Measurements from ENCODE around the gene GJE1. TPM values are rescaled to one million over a fixed set of nuclear protein-coding genes. Genes with fewer than 3 reads are reported as not detected.
A peak's percentile ranks its signal among the peaks of the same experiment; 100 is the strongest.
"Not testable (repeated sequence)": the region's sequence is repeated elsewhere in the genome, so short reads cannot be mapped to it uniquely, and the experiment has no call there.

GJE1 gene
- polyA plus RNA-seq (2013) = not detected

GRCh38 chr6:142132625-142133024, at the start of gene GJE1:
GJE1 (plus strand) TSS chr6:142132925; CDS start chr6:142133159, 234 bp downstream.
- ChIA-PET POLR2A (no interaction called here), CTCF (no interaction called here)
- 100% methylated on average over 1 of the region's 1 CpG for WGBS (ENCODE audit: insufficient coverage)
- H3K4me1 ChIP-seq (ENCODE audit: control extremely low read depth in 1 of 4, control insufficient read depth in 4 of 4, insufficient read depth in 4 of 4, low read length in 3 of 4) = no peaks in the 10 kb centered on the region
- no peak within 1 kb of the TSS for H3K4me3 ChIP-seq (ENCODE audit: control insufficient read depth in 1 of 7, extremely low read depth in 1 of 7, insufficient read depth in 4 of 7, low read depth in 2 of 7, low read length in 6 of 7)
- no peak within 1 kb of the TSS for H3K27ac ChIP-seq (ENCODE audit: insufficient read depth in 1 of 2, low read depth in 1 of 2, low read length in 2 of 2, poor library complexity in 1 of 2, severe bottlenecking in 2 of 2)
- H3K27me3 ChIP-seq (replicated peaks in 2 of 5; ENCODE audit: control insufficient read depth in 4 of 5, insufficient read depth in 5 of 5, low read length in 4 of 5) = no peaks in the 10 kb centered on the region
- no peak for DNase-seq
- H3K9me3 ChIP-seq (ENCODE audit: control extremely low read depth in 1 of 5, control insufficient read depth in 4 of 5, insufficient read depth in 2 of 5, low read depth in 1 of 5, low read length in 4 of 5) = peaks cover 0 to 12% (median 2%) of the 10 kb centered on the region in 5 experiments
- H3K36me3 ChIP-seq (ENCODE audit: control insufficient read depth in 4 of 4, insufficient read depth in 4 of 4, low read length in 3 of 4) = no peaks in the 10 kb centered on the region

DNA sequence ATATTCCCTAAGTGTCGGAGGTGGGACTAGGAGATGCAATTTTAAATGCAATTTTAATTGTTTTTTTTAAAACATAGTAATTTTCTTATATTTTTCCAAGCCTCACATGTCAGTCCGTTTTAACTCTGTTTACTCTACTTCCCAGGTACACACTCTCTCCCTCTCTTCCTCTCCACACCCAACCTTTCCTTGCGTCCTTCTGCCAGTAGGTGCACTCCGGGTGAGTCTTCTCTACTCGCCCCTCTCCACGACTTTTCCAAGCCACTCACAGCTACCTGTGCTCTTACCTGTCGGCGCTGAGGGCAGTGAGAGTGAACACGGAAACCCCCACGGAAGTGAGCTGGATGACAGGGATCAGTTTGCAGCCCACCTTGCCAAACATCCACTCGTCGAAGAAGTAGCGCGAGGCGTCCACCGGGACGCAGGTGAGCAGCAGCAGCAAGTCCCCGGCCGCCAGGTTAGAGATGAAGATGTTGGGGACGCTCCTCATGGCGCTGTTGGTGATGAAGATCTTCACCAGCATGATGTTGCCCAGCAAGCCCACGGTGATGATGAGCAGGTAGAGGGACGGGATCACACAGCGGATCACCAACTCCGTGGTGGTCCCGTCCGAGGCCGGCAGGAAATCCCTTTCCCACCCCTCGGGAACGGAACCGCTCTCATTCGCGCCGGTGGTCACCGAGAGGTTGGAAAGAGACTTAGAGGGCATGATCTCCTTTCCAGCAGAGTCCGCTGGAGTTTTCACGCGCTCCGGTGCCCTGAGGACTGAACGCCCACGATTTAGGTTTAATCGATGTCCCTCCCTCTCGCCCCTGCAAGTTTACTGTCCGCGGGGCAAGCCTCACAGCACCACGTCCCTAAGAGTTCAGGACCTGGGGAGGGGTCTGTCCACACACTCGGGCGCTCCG, 44.5 kb upstream of the GJE1 start:
- no peaks in the 10 kb centered on the region for H3K36me3 ChIP-seq (ENCODE audit: control insufficient read depth in 4 of 4, insufficient read depth in 4 of 4, low read length in 3 of 4)
- 15% methylated on average over 40 of the region's 49 CpGs for WGBS (ENCODE audit: insufficient coverage)
- peaks cover 0 to 37% (median 22%) of the 10 kb centered on the region in 5 experiments for H3K27me3 ChIP-seq (replicated peaks in 2 of 5; ENCODE audit: control insufficient read depth in 4 of 5, insufficient read depth in 5 of 5, low read length in 4 of 5)
- H3K27ac ChIP-seq (ENCODE audit: insufficient read depth in 1 of 2, low read depth in 1 of 2, low read length in 2 of 2, poor library complexity in 1 of 2, severe bottlenecking in 2 of 2) = no peak overlapping the region
- CTCF ChIA-PET = interaction anchor here (0.6 kb wide), 1 partner anchor 1949 kb away, joined by 3 read pairs; no protein-coding TSS in a partner anchor
- H3K9me3 ChIP-seq (ENCODE audit: control extremely low read depth in 1 of 5, control insufficient read depth in 4 of 5, insufficient read depth in 2 of 5, low read depth in 1 of 5, low read length in 4 of 5) = peaks cover 0 to 4% (median 2%) of the 10 kb centered on the region in 5 experiments
- H3K4me1 ChIP-seq (ENCODE audit: control extremely low read depth in 1 of 4, control insufficient read depth in 4 of 4, insufficient read depth in 4 of 4, low read length in 3 of 4) = peaks cover 0 to 9% (median 0%) of the 10 kb centered on the region in 4 experiments
- POLR2A ChIA-PET = no interaction called here
- peak overlapping the region in 3 of 7 experiments; percentile 4 to 58 (median 37) for H3K4me3 ChIP-seq (ENCODE audit: control insufficient read depth in 1 of 7, extremely low read depth in 1 of 7, insufficient read depth in 4 of 7, low read depth in 2 of 7, low read length in 6 of 7)
- no peak for DNase-seq

DNA sequence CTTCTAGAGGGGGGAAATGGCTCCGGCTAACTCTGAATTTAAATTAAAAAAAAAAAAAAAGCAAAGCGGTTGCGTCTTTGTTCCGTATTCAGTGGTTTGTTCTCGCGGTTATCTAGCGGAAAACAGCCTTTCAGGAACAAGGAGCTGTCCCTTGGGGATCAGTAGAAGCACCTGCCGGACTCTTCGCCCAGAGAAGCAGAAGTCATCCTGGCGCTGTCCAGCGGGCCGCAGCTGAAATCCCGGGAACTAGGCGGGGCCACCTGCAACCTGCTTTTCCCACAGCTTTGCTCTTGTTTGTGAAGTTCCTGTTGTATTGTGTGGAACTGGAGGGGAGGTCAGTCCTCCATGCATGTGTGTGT, 43.9 kb upstream of the GJE1 start:
- peaks cover 0 to 4% (median 2%) of the 10 kb centered on the region in 5 experiments for H3K9me3 ChIP-seq (ENCODE audit: control extremely low read depth in 1 of 5, control insufficient read depth in 4 of 5, insufficient read depth in 2 of 5, low read depth in 1 of 5, low read length in 4 of 5)
- CTCF ChIA-PET = interaction anchor here (0.6 kb wide), 1 partner anchor 1950 kb away, joined by 3 read pairs; no protein-coding TSS in a partner anchor
- peak overlapping the region in 2 of 7 experiments; percentile 37 to 58 for H3K4me3 ChIP-seq (ENCODE audit: control insufficient read depth in 1 of 7, extremely low read depth in 1 of 7, insufficient read depth in 4 of 7, low read depth in 2 of 7, low read length in 6 of 7)
- peaks cover 0 to 9% (median 0%) of the 10 kb centered on the region in 4 experiments for H3K4me1 ChIP-seq (ENCODE audit: control extremely low read depth in 1 of 4, control insufficient read depth in 4 of 4, insufficient read depth in 4 of 4, low read length in 3 of 4)
- DNase-seq = peak; percentile 1 to 35 (median 31)
- no peak overlapping the region for H3K27ac ChIP-seq (ENCODE audit: insufficient read depth in 1 of 2, low read depth in 1 of 2, low read length in 2 of 2, poor library complexity in 1 of 2, severe bottlenecking in 2 of 2)
- POLR2A ChIA-PET = no interaction called here
- peaks cover 0 to 37% (median 22%) of the 10 kb centered on the region in 5 experiments for H3K27me3 ChIP-seq (replicated peaks in 2 of 5; ENCODE audit: control insufficient read depth in 4 of 5, insufficient read depth in 5 of 5, low read length in 4 of 5)
- WGBS (ENCODE audit: insufficient coverage) = 0% methylated on average over 12 of the region's 14 CpGs
- no peaks in the 10 kb centered on the region for H3K36me3 ChIP-seq (ENCODE audit: control insufficient read depth in 4 of 4, insufficient read depth in 4 of 4, low read length in 3 of 4)

DNA sequence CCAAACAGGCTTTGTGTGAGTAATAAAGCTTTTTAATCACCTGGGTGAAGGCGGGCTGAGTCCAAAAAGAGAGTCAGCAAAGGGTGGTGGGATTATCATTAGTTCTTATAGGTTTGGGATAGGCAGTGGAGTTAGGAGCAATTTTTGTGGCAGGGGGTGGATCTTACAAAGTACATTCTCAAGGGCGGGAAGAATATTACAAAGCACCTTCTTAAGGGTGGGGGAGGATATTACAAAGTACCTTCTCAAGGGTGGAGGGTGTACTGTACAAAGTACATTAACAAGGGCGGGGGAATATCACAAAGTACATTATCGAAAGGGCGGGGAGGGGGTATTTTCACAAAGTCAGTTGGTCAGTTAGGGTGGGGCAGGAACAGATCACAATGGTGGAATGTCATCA, 27.9 kb upstream of the GJE1 start:
- POLR2A ChIA-PET; H3K36me3 ChIP-seq (ENCODE audit: control insufficient read depth in 4 of 4, insufficient read depth in 4 of 4, low read length in 3 of 4); H3K27me3 ChIP-seq (replicated peaks in 2 of 5; ENCODE audit: control insufficient read depth in 4 of 5, insufficient read depth in 5 of 5, low read length in 4 of 5); H3K4me1 ChIP-seq (ENCODE audit: control extremely low read depth in 1 of 4, control insufficient read depth in 4 of 4, insufficient read depth in 4 of 4, low read length in 3 of 4); H3K27ac ChIP-seq (ENCODE audit: insufficient read depth in 1 of 2, low read depth in 1 of 2, low read length in 2 of 2, poor library complexity in 1 of 2, severe bottlenecking in 2 of 2); H3K4me3 ChIP-seq (ENCODE audit: control insufficient read depth in 1 of 7, extremely low read depth in 1 of 7, insufficient read depth in 4 of 7, low read depth in 2 of 7, low read length in 6 of 7); DNase-seq; CTCF ChIA-PET; H3K9me3 ChIP-seq (ENCODE audit: control extremely low read depth in 1 of 5, control insufficient read depth in 4 of 5, insufficient read depth in 2 of 5, low read depth in 1 of 5, low read length in 4 of 5): not testable (repeated sequence)
- whole genome bisulfite sequencing (ENCODE audit: insufficient coverage) = 100% methylated on average over 5 of the region's 5 CpGs

GRCh38 chr6:142110820-142111219, 21.9 kb upstream of the GJE1 start:
- 98% methylated on average over 5 of the region's 9 CpGs for WGBS (ENCODE audit: insufficient coverage)
- CTCF ChIA-PET = interaction anchor here (1.4 kb wide), 1 partner anchor 12 kb away, joined by 5 read pairs; no protein-coding TSS in a partner anchor

DNA sequence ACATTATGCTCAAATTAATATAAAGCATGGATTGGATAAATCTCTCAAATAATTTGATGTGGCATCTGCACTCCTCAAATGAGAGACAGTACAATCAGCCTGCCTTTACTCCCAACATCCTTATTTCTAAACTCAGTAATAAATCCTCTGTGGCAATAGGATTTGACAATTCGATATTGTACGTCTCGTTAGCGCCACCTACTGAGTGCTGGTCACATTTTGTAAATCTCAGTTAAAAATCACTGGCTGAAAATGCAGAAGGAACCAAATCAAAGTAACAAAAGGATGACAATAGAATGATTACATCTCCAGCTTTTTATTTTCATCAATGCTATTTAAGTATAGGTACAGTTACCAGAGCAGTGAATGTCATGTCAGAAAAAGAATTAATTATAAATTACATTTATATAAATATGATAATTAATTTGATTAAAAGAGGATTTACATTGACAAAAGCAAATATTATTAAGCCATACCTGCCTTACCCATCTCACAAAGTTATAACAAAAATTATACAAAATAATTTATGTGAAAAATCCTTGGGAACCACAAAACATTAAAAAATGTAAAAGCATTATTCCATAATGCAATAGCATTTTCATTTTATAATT, 20.2 kb upstream of the GJE1 start:
- DNase-seq = peak; percentile 66 to 86 (median 80)
- Histone ChIP-seq H3K27ac (ENCODE audit: insufficient read depth in 1 of 2, low read depth in 1 of 2, low read length in 2 of 2, poor library complexity in 1 of 2, severe bottlenecking in 2 of 2) (no peak overlapping the region), H3K4me3 (ENCODE audit: control insufficient read depth in 1 of 7, extremely low read depth in 1 of 7, insufficient read depth in 4 of 7, low read depth in 2 of 7, low read length in 6 of 7) (no peak overlapping the region), H3K4me1 (ENCODE audit: control extremely low read depth in 1 of 4, control insufficient read depth in 4 of 4, insufficient read depth in 4 of 4, low read length in 3 of 4) (no peaks in the 10 kb centered on the region), H3K27me3 (replicated peaks in 2 of 5; ENCODE audit: control insufficient read depth in 4 of 5, insufficient read depth in 5 of 5, low read length in 4 of 5) (no peaks in the 10 kb centered on the region), H3K36me3 (ENCODE audit: control insufficient read depth in 4 of 4, insufficient read depth in 4 of 4, low read length in 3 of 4) (no peaks in the 10 kb centered on the region), H3K9me3 (ENCODE audit: control extremely low read depth in 1 of 5, control insufficient read depth in 4 of 5, insufficient read depth in 2 of 5, low read depth in 1 of 5, low read length in 4 of 5) (no peaks in the 10 kb centered on the region)
- ChIA-PET CTCF (interaction anchor here (1.4 to 1.8 kb wide), 3 partner anchors 9 to 123 kb away, joined by 4 to 5 read pairs (median 5); no protein-coding TSS in a partner anchor), POLR2A (no interaction called here)
- no CpG with 5 or more reads among the region's 4 CpGs for WGBS (ENCODE audit: insufficient coverage)

More at GRCh38 chr6:142110820-142111219, 21.9 kb upstream of the GJE1 start:
- POLR2A ChIA-PET = interaction anchor here (0.6 kb wide), 1 partner anchor 33 kb away, joined by 5 read pairs; no protein-coding TSS in a partner anchor
- H3K9me3 ChIP-seq (ENCODE audit: control extremely low read depth in 1 of 5, control insufficient read depth in 4 of 5, insufficient read depth in 2 of 5, low read depth in 1 of 5, low read length in 4 of 5); H3K4me3 ChIP-seq (ENCODE audit: control insufficient read depth in 1 of 7, extremely low read depth in 1 of 7, insufficient read depth in 4 of 7, low read depth in 2 of 7, low read length in 6 of 7); H3K27ac ChIP-seq (ENCODE audit: insufficient read depth in 1 of 2, low read depth in 1 of 2, low read length in 2 of 2, poor library complexity in 1 of 2, severe bottlenecking in 2 of 2); H3K36me3 ChIP-seq (ENCODE audit: control insufficient read depth in 4 of 4, insufficient read depth in 4 of 4, low read length in 3 of 4); H3K4me1 ChIP-seq (ENCODE audit: control extremely low read depth in 1 of 4, control insufficient read depth in 4 of 4, insufficient read depth in 4 of 4, low read length in 3 of 4); DNase-seq; H3K27me3 ChIP-seq (replicated peaks in 2 of 5; ENCODE audit: control insufficient read depth in 4 of 5, insufficient read depth in 5 of 5, low read length in 4 of 5): not testable (repeated sequence)

DNA sequence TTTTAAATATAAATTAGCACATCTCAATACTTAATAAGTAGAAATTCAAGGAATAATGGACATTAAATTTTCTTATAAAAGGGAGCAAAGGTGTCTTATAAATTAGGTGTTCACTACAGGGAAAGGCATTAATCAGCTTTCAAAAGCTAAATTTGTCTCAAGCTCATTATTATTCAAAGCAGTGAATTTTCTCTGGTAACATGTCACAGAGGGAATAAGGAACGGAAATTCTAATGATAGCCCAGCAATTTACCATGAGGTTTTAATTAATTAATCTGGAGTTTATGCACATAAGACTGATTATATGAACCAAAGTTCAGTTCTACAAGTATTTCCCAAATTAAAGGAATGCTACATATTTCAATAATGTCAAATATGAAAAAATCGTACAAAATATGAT, 15.4 kb upstream of the GJE1 start:
- Histone ChIP-seq H3K27ac (ENCODE audit: insufficient read depth in 1 of 2, low read depth in 1 of 2, low read length in 2 of 2, poor library complexity in 1 of 2, severe bottlenecking in 2 of 2) (no peak overlapping the region), H3K9me3 (ENCODE audit: control extremely low read depth in 1 of 5, control insufficient read depth in 4 of 5, insufficient read depth in 2 of 5, low read depth in 1 of 5, low read length in 4 of 5) (no peaks in the 10 kb centered on the region), H3K4me1 (ENCODE audit: control extremely low read depth in 1 of 4, control insufficient read depth in 4 of 4, insufficient read depth in 4 of 4, low read length in 3 of 4) (no peaks in the 10 kb centered on the region), H3K36me3 (ENCODE audit: control insufficient read depth in 4 of 4, insufficient read depth in 4 of 4, low read length in 3 of 4) (no peaks in the 10 kb centered on the region), H3K27me3 (replicated peaks in 2 of 5; ENCODE audit: control insufficient read depth in 4 of 5, insufficient read depth in 5 of 5, low read length in 4 of 5) (peaks cover 0 to 2% (median 0%) of the 10 kb centered on the region in 5 experiments), H3K4me3 (ENCODE audit: control insufficient read depth in 1 of 7, extremely low read depth in 1 of 7, insufficient read depth in 4 of 7, low read depth in 2 of 7, low read length in 6 of 7) (no peak overlapping the region)
- ChIA-PET CTCF (no interaction called here), POLR2A (no interaction called here)
- no peak for DNase-seq
- no CpG with 5 or more reads among the region's 2 CpGs for WGBS (ENCODE audit: insufficient coverage)

Data from common myeloid progenitor, CD34-positive (primary cell).